Chondrocyte (in vitro differentiated cells): ENCODE results near the gene KANK2. TPM values are rescaled to one million over a fixed set of nuclear protein-coding genes. Genes with fewer than 3 reads are reported as not detected.
A peak's percentile ranks its signal among the peaks of the same experiment; 100 is the strongest.
"Not testable (repeated sequence)": the region's sequence is repeated elsewhere in the genome, so short reads cannot be mapped to it uniquely, and the experiment has no call there.

ENCODE experiments used
- DNase-seq: peaks from one replicate; pipeline ENCODE4 v3.0.0; 2021; ENCODE audit warnings: mixed read lengths, low spot score
- H3K27ac Mint-ChIP-seq: one replicate; pipeline ENCODE4 v1.8.0; 2021; ENCODE audit warnings: mild to moderate bottlenecking, moderate library complexity, mixed read lengths; ENCODE audit not compliant: unreplicated experiment
- H3K27me3 Mint-ChIP-seq: 2 replicates; pipeline ENCODE4 v1.8.0; 2021; ENCODE audit warnings: low read depth, mixed read lengths
- H3K36me3 Mint-ChIP-seq: 2 replicates; pipeline ENCODE4 v1.8.0; 2021; ENCODE audit warnings: low read depth, mixed read lengths
- H3K4me1 Mint-ChIP-seq: 2 replicates; pipeline ENCODE4 v1.8.0; 2021; ENCODE audit warnings: low read depth, mild to moderate bottlenecking, mixed read lengths
- H3K4me3 Mint-ChIP-seq: one replicate; pipeline ENCODE4 v1.8.0; 2021; ENCODE audit warnings: mild to moderate bottlenecking, moderate library complexity, mixed read lengths; ENCODE audit not compliant: unreplicated experiment
- H3K9me3 Mint-ChIP-seq: 2 replicates; pipeline ENCODE4 v1.8.0; 2021; ENCODE audit warnings: low read depth, mixed read lengths
- CTCF ChIP-seq: fragments of 200-600 bp; sonication (generic); IDR thresholded peaks from 2 replicates; pipeline ENCODE4 v1.5.0; 2021; ENCODE audit warnings: antibody characterized with exemption, mild to moderate bottlenecking, moderate library complexity
- total RNA-seq: library from RNA; stranded (reverse); gene quantifications from 3 replicates; pipeline ENCODE4 v1.2.1, GENCODE V29; 2021

Gene KANK2
- total RNA-seq, 1 donor from 2014 or later, result 243 TPM

DNA sequence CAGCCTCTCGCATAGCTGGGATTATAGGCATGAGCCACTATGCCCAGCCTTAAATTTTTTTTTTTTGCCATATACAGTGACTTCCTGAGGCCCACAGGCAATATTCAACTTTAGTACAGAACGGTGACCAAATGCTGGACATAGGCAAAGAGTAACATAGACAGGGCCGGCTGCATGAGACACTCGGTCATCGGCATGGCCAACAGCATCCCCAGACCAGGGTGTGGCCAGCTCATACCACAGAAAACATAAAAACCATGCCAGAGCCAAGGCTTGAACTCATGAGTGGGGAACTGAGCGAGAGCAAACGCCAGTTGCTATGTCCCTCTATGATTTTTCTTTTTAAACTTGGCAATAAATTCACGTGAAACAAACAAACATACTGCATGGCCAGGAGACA, 17.0 kb downstream of the KANK2 start:
- Mint-ChIP-seq H3K9me3 (peaks cover 5% of the 10 kb centered on the region), H3K27me3 (no peaks in the 10 kb centered on the region), H3K36me3 (peaks cover 45% of the 10 kb centered on the region), H3K27ac (peak overlapping the region; percentile 15), H3K4me1 (peaks cover 34% of the 10 kb centered on the region), H3K4me3 (no peak overlapping the region)
- DNase-seq, result no peak
- TF ChIP-seq CTCF, result no peak

GRCh38 chr19:11179716-11180297, 17.5 kb downstream of the KANK2 start:
- H3K27me3 Mint-ChIP-seq, result no peaks in the 10 kb centered on the region
- TF ChIP-seq CTCF, result no peak
- no peak overlapping the region for H3K4me3 Mint-ChIP-seq
- no peak for DNase-seq
- H3K27ac Mint-ChIP-seq, result peak overlapping the region; percentile 59
- peaks cover 45% of the 10 kb centered on the region for H3K36me3 Mint-ChIP-seq
- H3K4me1 Mint-ChIP-seq, result peaks cover 32% of the 10 kb centered on the region
- H3K9me3 Mint-ChIP-seq, result peaks cover 5% of the 10 kb centered on the region

DNA sequence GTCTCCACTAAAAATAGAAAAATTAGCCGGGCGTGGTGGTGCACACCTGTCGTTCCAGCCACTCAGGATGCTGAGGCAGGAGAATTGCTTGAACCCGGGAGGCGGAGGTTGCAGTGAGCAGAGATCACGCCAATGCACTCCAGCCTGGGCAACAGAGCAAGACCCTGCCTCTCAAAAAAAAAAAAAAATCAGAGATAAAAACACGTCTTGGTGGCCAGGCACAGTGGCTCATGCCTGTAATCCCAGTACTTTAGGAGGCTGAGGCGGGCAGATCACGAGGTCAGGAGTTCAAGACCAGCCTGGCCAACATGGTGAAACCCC, 18.2 kb downstream of the KANK2 start:
- H3K4me1 Mint-ChIP-seq, result peaks cover 29% of the 10 kb centered on the region

GRCh38 chr19:11177592-11177991, 19.8 kb downstream of the KANK2 start:
- Mint-ChIP-seq H3K4me1 (peaks cover 23% of the 10 kb centered on the region), H3K27ac (peak overlapping the region; percentile 70), H3K27me3 (no peaks in the 10 kb centered on the region), H3K36me3 (peaks cover 42% of the 10 kb centered on the region), H3K4me3 (no peak overlapping the region), H3K9me3 (no peaks in the 10 kb centered on the region)
- DNase-seq, result no peak
- TF ChIP-seq CTCF, result no peak

More for the DNA sequence above, 18.2 kb downstream of the KANK2 start:
- not testable (repeated sequence) for H3K27me3 Mint-ChIP-seq, DNase-seq, H3K9me3 Mint-ChIP-seq, H3K27ac Mint-ChIP-seq, H3K4me3 Mint-ChIP-seq
- peaks cover 46% of the 10 kb centered on the region for H3K36me3 Mint-ChIP-seq

DNA sequence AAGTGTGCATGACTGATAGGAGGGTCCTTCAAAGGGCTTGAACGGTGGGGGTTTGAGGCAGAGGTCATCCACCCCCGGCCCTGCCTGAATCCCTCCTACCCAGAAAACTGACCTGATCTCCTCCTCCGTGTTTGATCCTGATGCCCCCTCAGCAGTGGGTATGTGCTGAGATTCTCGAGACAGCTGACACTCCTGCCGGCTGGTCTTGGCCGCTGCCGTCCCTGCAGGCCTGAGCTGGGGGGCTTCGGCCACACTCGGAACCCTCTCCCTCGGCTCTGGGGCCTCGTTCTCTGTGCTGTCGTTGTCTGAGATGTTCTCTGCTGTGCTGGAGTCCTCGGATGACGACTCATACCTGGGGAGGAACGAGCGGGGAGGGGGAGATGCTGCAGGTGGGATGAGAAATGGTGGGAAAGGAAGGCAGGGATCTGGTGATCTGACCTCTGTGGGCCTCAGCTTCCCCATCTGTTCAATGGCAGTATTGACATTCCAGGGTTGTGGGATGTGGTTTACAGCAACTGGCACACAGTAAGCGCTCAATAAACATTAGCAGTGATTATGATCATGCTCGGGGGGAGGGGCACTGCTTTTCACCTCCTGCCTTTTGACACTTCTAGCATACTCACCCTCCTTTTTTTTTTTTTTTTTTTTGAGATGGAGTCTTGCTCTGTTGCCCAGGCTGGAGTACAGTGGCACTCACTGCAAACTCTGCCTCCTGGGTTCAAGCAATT, 20.7 kb downstream of the KANK2 start:
- H3K27me3 Mint-ChIP-seq, result no peaks in the 10 kb centered on the region
- H3K4me3 Mint-ChIP-seq, result no peak overlapping the region
- H3K36me3 Mint-ChIP-seq, result peaks cover 43% of the 10 kb centered on the region
- TF ChIP-seq CTCF, result no peak
- H3K27ac Mint-ChIP-seq, result no peak overlapping the region
- no peak for DNase-seq
- no peaks in the 10 kb centered on the region for H3K9me3 Mint-ChIP-seq
- H3K4me1 Mint-ChIP-seq, result peaks cover 22% of the 10 kb centered on the region

DNA sequence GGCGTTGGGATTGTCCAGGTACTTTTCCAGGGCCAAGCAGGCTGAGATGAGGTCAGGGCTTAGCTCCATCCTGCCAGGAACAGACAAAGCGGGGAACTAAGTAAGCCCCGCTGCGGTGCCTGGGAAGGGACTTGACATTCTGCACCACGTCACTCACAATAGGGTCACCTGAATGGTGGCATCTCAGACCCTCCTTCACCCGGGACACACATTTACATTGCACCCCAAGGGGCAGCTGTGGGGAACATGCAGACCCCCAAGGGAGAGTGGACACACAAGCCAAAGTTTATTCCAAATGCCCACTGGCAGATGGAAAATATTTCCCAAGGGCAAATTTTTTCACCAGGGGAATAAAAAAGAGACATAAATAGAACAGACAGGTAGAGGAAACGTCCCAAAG, 21.4 kb downstream of the KANK2 start:
- DNase-seq, result no peak
- peaks cover 18% of the 10 kb centered on the region for H3K4me1 Mint-ChIP-seq
- H3K4me3 Mint-ChIP-seq, result no peak overlapping the region
- TF ChIP-seq CTCF, result no peak
- H3K9me3 Mint-ChIP-seq, result no peaks in the 10 kb centered on the region
- no peaks in the 10 kb centered on the region for H3K27me3 Mint-ChIP-seq
- H3K36me3 Mint-ChIP-seq, result peaks cover 39% of the 10 kb centered on the region
- no peak overlapping the region for H3K27ac Mint-ChIP-seq
